GM23248 (cell line): ENCODE measurements around the gene CISH. TPM values are rescaled to one million over a fixed set of nuclear protein-coding genes. Genes with fewer than 3 reads are reported as not detected.

Experiments
- DNase-seq: peaks from one replicate; pipeline ENCODE4 v3.0.0-alpha.2; 2015
- H2AFZ ChIP-seq: fragments of 200-600 bp; sonication (generic); 2 replicates; pipeline ENCODE4 v1.6.1; 2016; ENCODE audit warnings: antibody characterized with exemption
- H3F3A ChIP-seq: fragments of 200-600 bp; sonication (generic); 2 replicates; pipeline ENCODE4 v1.6.1; 2016; ENCODE audit warnings: mild to moderate bottlenecking, antibody characterized with exemption, mixed run types; ENCODE audit not compliant: insufficient read depth
- H3K27ac ChIP-seq: fragments of 200-600 bp; sonication (generic); 2 replicates; pipeline ENCODE4 v1.5.1; 2016; ENCODE audit warnings: mild to moderate bottlenecking
- H3K27me3 ChIP-seq: fragments of 200-600 bp; sonication (generic); replicated peaks from 2 replicates; pipeline ENCODE4 v1.6.1; 2016; ENCODE audit warnings: mild to moderate bottlenecking; ENCODE audit not compliant: insufficient read depth
- H3K36me3 ChIP-seq: fragments of 200-600 bp; sonication (generic); 2 replicates; pipeline ENCODE4 v1.6.1; 2016; ENCODE audit warnings: low read depth, mild to moderate bottlenecking
- H3K4me1 ChIP-seq: fragments of 200-600 bp; sonication (generic); 2 replicates; pipeline ENCODE4 v1.6.1; 2016; ENCODE audit warnings: mild to moderate bottlenecking; ENCODE audit not compliant: insufficient read depth
- H3K4me2 ChIP-seq: fragments of 200-600 bp; sonication (generic); one replicate; pipeline ENCODE4 v1.6.1; 2016; ENCODE audit warnings: mild to moderate bottlenecking; ENCODE audit not compliant: unreplicated experiment
- H3K4me3 ChIP-seq: fragments of 200-600 bp; sonication (generic); 2 replicates; pipeline ENCODE4 v1.5.1; 2016; ENCODE audit warnings: mild to moderate bottlenecking
- H3K79me2 ChIP-seq: fragments of 200-600 bp; sonication (generic); 2 replicates; pipeline ENCODE4 v1.6.1; 2016; ENCODE audit warnings: mild to moderate bottlenecking; ENCODE audit not compliant: insufficient read depth
- H3K9ac ChIP-seq: fragments of 200-600 bp; sonication (generic); 2 replicates; pipeline ENCODE4 v1.6.1; 2016; ENCODE audit warnings: mild to moderate bottlenecking
- H3K9me2 ChIP-seq: fragments of 200-600 bp; sonication (generic); 2 replicates; pipeline ENCODE4 v1.6.1; 2016; ENCODE audit warnings: mixed run types, mild to moderate bottlenecking, moderate library complexity; ENCODE audit not compliant: insufficient read depth
- H3K9me3 ChIP-seq: fragments of 200-600 bp; sonication (generic); one replicate; pipeline ENCODE4 v1.6.1; 2017; ENCODE audit warnings: low read depth
- H4K20me1 ChIP-seq: fragments of 200-600 bp; sonication (generic); 2 replicates; pipeline ENCODE4 v1.6.0; 2016; ENCODE audit not compliant: insufficient read depth
- EZH2 ChIP-seq: fragments of 200-600 bp; sonication (generic); IDR thresholded peaks from 2 replicates; pipeline ENCODE4 v1.6.1; 2018; ENCODE audit warnings: antibody characterized with exemption, mild to moderate bottlenecking; ENCODE audit not compliant: insufficient read depth, poor library complexity, severe bottlenecking
- EZH2phosphoT487 ChIP-seq: fragments of 200-600 bp; sonication (generic); IDR thresholded peaks from 2 replicates; pipeline ENCODE4 v1.6.1; 2018; ENCODE audit warnings: antibody characterized with exemption, moderate library complexity, mild to moderate bottlenecking, low read depth; ENCODE audit not compliant: insufficient read depth
- WGBS, 2 experiments: methylation state at CpG; one replicate each; pipeline ENCODE4 v1.1.6; 2015 to 2017; ENCODE audit warnings: low lambda C conversion rate in 2 of 2, low coverage in 1 of 2; ENCODE audit errors: missing lambda C conversion rate in 2 of 2; 5-methylcytosine and 5-hydroxymethylcytosine counted together
- in situ Hi-C: fragments of 300-500 bp; cut with MboI; formaldehyde crosslinking; loops from 2 replicates; pipeline ENCODE4 v1.15.0; 2020
- polyA plus RNA-seq: library from polyadenylated mRNA; unstranded; fragments of >200 nt; fragmentation: Nextera tagmentation; extraction: Ambion mirVana; gene quantifications from 2 replicates; pipeline ENCODE4 v1.2.1, GENCODE V29; 2016
- total RNA-seq: library from RNA; depleted of rRNA; stranded (reverse); fragments of >200 nt; shearing (Covaris generic); gene quantifications from 2 replicates; pipeline ENCODE4 v1.2.3, GENCODE V29; 2014

Gene CISH
- total and polyA plus RNA-seq, 2 experiments from 2014 or later: 1.1 to 1.6 TPM

GRCh38 chr3:50585919-50586762 lies 25.4 kb downstream of the CISH start:
- in situ Hi-C loops: no loop called here
- Histone ChIP-seq H3K9me3 (no peaks in the 10 kb centered on the region), H3K9me2 (no peaks in the 10 kb centered on the region), H3K27ac (no peak overlapping the region), H3K4me3 (no peak overlapping the region), H3K36me3 (no peaks in the 10 kb centered on the region), H3K27me3 (no peaks in the 10 kb centered on the region), H3F3A (no peaks in the 10 kb centered on the region), H3K4me2 (no peak overlapping the region), H4K20me1 (no peaks in the 10 kb centered on the region), H3K9ac (no peak overlapping the region), H3K4me1 (peaks cover 27% of the 10 kb centered on the region), H3K79me2 (no peaks in the 10 kb centered on the region), H2AFZ (no peak overlapping the region)
- WGBS, 2 experiments: 89% methylated on average over 6 of the region's 6 CpGs
- DNase-seq: no peak
- no peak for TF ChIP-seq EZH2
- no peak for TF ChIP-seq EZH2phosphoT487

- no peaks in the 10 kb centered on the region for H3K27me3 ChIP-seq
- H3K9me3 ChIP-seq: no peaks in the 10 kb centered on the region
- no peaks in the 10 kb centered on the region for H3F3A ChIP-seq
- H3K4me1 ChIP-seq: peaks cover 16% of the 10 kb centered on the region
- in situ Hi-C loops: no loop called here
- no peaks in the 10 kb centered on the region for H3K9me2 ChIP-seq
- no peaks in the 10 kb centered on the region for H3K36me3 ChIP-seq
- no peak overlapping the region for H3K9ac ChIP-seq
- H3K4me2 ChIP-seq: no peak overlapping the region
- no peaks in the 10 kb centered on the region for H4K20me1 ChIP-seq
- no peak overlapping the region for H2AFZ ChIP-seq
- TF ChIP-seq EZH2 (no peak), EZH2phosphoT487 (no peak)
- no peak overlapping the region for H3K4me3 ChIP-seq
- no peaks in the 10 kb centered on the region for H3K79me2 ChIP-seq
- no peak overlapping the region for H3K27ac ChIP-seq
- WGBS, 2 experiments: 79 to 81% methylated on average over 2 of the region's 2 CpGs
- DNase-seq: no peak
These were observed 27.2 kb downstream of the CISH start for GRCh38 chr3:50584391-50584790.

- 50 to 61% methylated on average over 4 to 6 of the region's 6 CpGs for WGBS, 2 experiments
- no peaks in the 10 kb centered on the region for H4K20me1 ChIP-seq
- TF ChIP-seq EZH2phosphoT487 (no peak), EZH2 (no peak)
- no peak overlapping the region for H3K9ac ChIP-seq
- no peak for DNase-seq
- no peak overlapping the region for H3K4me3 ChIP-seq
- H3K4me2 ChIP-seq: no peak overlapping the region
- H3K79me2 ChIP-seq: no peaks in the 10 kb centered on the region
- no peak overlapping the region for H3K27ac ChIP-seq
- H3K36me3 ChIP-seq: no peaks in the 10 kb centered on the region
- in situ Hi-C loops: no loop called here
- no peaks in the 10 kb centered on the region for H3K9me2 ChIP-seq
- no peaks in the 10 kb centered on the region for H3K27me3 ChIP-seq
- H3F3A ChIP-seq: no peaks in the 10 kb centered on the region
- no peaks in the 10 kb centered on the region for H3K9me3 ChIP-seq
- no peak overlapping the region for H2AFZ ChIP-seq
- peaks cover 14% of the 10 kb centered on the region for H3K4me1 ChIP-seq
These were observed 27.7 kb downstream of the CISH start for GRCh38 chr3:50583897-50584296.

GRCh38 chr3:50582083-50582482 lies 29.5 kb downstream of the CISH start:
- Histone ChIP-seq H3K4me2 (no peak overlapping the region), H3K9ac (no peak overlapping the region), H3K36me3 (no peaks in the 10 kb centered on the region), H3K4me1 (peaks cover 6% of the 10 kb centered on the region), H3K9me3 (no peaks in the 10 kb centered on the region), H4K20me1 (no peaks in the 10 kb centered on the region), H3K27me3 (no peaks in the 10 kb centered on the region), H2AFZ (no peak overlapping the region), H3F3A (no peaks in the 10 kb centered on the region), H3K4me3 (no peak overlapping the region), H3K79me2 (no peaks in the 10 kb centered on the region), H3K9me2 (no peaks in the 10 kb centered on the region), H3K27ac (no peak overlapping the region)
- no peak for DNase-seq
- in situ Hi-C loops: no loop called here
- 39 to 46% methylated on average over 8 to 9 of the region's 9 CpGs for WGBS, 2 experiments
- TF ChIP-seq EZH2phosphoT487: no peak
- no peak for TF ChIP-seq EZH2
